ENCODE data around the gene MAK. TPM values are rescaled to one million over a fixed set of nuclear protein-coding genes. Genes with fewer than 3 reads are reported as not detected.

The MAK gene
- total RNA-seq: not detected in 2 replicates

GRCh38 chr6:10837995-10838793 is at the start of gene MAK:
MAK (minus strand) TSS chr6:10838539; CDS start chr6:10830648, 7,891 bp downstream.

GRCh38 chr6:10886691-10887502 is 48.6 kb upstream of the MAK start, which contains the start of gene SYCP2L:
SYCP2L (plus strand) TSS chr6:10887052; CDS start chr6:10887127, 75 bp downstream.

GRCh38 chr6:10747251-10747972 is 90.9 kb downstream of the MAK start, which contains the start of gene TMEM14B:
TMEM14B (plus strand) TSS chr6:10747805; CDS start chr6:10749246, 1,441 bp downstream.

GRCh38 chr6:10722820-10723566 is 115.3 kb downstream of the MAK start, which contains the start of gene TMEM14C:
TMEM14C (plus strand) TSS chr6:10723070; CDS start chr6:10724614, 1,544 bp downstream.

Other genes with a start within 250 kb of the MAK start
- 0.56 TPM in 1 of 2 replicates, not detected in the other for gene C6orf52, start 143.9 kb downstream of the MAK start, total RNA-seq
- 17.5 and 28.0 TPM in 2 replicates for gene PAK1IP1, start 143.6 kb downstream of the MAK start, total RNA-seq
- gene TMEM14C, start 115.5 kb downstream of the MAK start, total RNA-seq: 109 and 153 TPM in 2 replicates
- gene TMEM14B, start 90.7 kb downstream of the MAK start, total RNA-seq: 82.3 and 111 TPM in 2 replicates
- not detected in 2 replicates for gene GCM2, start 43.5 kb upstream of the MAK start, total RNA-seq
- gene SYCP2L, start 48.5 kb upstream of the MAK start, total RNA-seq: not detected in 2 replicates
- 0.38 and 2.8 TPM in 2 replicates for gene ELOVL2, start 205.8 kb upstream of the MAK start, total RNA-seq

Data from regular cardiac myocyte (primary cell).